ENCODE data around the gene METTL16.

GRCh38 chr17:2375406-2375805 is 136.3 kb downstream of the METTL16 start:
- TF ChIP-seq POLR2AphosphoS5 (IDR thresholded peaks at IDR 0.05; ENCODE audit: low read depth, low read length) (no peak), POLR2A (IDR thresholded peaks at IDR 0.05; ENCODE audit: low read depth, low read length) (no peak)

Measured in GM12892 (cell line).